ENCODE results near the gene LYSMD1.

DNA sequence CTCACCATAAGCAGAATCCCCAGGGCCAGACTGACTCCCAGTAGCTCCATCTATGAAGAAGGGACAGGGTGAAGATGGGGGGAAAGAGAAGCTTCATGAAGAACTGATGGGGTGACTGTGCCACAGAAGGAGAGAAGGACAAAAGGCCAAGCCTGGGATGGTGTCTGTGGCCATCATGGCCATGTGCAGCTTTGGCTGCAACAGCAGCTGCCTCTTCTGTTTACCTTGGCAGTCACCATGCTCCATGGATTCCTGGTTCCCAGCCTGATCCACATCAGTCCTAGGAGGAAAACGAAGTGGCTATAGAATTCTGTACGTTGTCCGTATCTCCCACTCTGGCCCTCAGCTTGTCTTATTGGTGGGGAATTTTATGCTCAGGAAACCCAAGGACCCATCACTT, 31.3 kb downstream of the LYSMD1 start:
- TF ChIP-seq, protein P1, sequence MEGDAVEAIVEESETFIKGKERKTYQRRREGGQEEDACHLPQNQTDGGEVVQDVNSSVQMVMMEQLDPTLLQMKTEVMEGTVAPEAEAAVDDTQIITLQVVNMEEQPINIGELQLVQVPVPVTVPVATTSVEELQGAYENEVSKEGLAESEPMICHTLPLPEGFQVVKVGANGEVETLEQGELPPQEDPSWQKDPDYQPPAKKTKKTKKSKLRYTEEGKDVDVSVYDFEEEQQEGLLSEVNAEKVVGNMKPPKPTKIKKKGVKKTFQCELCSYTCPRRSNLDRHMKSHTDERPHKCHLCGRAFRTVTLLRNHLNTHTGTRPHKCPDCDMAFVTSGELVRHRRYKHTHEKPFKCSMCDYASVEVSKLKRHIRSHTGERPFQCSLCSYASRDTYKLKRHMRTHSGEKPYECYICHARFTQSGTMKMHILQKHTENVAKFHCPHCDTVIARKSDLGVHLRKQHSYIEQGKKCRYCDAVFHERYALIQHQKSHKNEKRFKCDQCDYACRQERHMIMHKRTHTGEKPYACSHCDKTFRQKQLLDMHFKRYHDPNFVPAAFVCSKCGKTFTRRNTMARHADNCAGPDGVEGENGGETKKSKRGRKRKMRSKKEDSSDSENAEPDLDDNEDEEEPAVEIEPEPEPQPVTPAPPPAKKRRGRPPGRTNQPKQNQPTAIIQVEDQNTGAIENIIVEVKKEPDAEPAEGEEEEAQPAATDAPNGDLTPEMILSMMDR (IDR thresholded peaks at IDR 0.05; ENCODE audit: insufficient read depth, low read length): no peak
- TF ChIP-seq POLR2AphosphoS5 (IDR thresholded peaks at IDR 0.05; ENCODE audit: low read depth): no peak
